ENCODE measurements around the gene PPFIA2.
"Not testable (repeated sequence)": the region's sequence is repeated elsewhere in the genome, so short reads cannot be mapped to it uniquely, and the experiment has no call there.

PPFIA2 gene

GRCh38 chr12:81261508-81262207 lies 497.5 kb downstream of the PPFIA2 start:
- DNase-seq (ENCODE audit: low read depth in 2 of 2), result no peak

- DNase-seq (ENCODE audit: low read depth in 2 of 2), result no peak
These were observed 499.8 kb downstream of the PPFIA2 start for GRCh38 chr12:81259360-81259759.

GRCh38 chr12:81257947-81258551 lies 501.1 kb downstream of the PPFIA2 start:
- no peak for DNase-seq (ENCODE audit: low read depth in 2 of 2)

GRCh38 chr12:81255947-81256346 lies 503.2 kb downstream of the PPFIA2 start:
- DNase-seq (ENCODE audit: low read depth in 2 of 2), result no peak

- DNase-seq (ENCODE audit: low read depth in 2 of 2), result no peak
These were observed 503.7 kb downstream of the PPFIA2 start for GRCh38 chr12:81255456-81255855.

GRCh38 chr12:81253360-81253759 lies 505.8 kb downstream of the PPFIA2 start:
- DNase-seq (ENCODE audit: low read depth in 2 of 2), result no peak

GRCh38 chr12:81252228-81252627 lies 506.9 kb downstream of the PPFIA2 start:
- DNase-seq (ENCODE audit: low read depth in 2 of 2), result no peak

GRCh38 chr12:81249976-81250375 lies 509.2 kb downstream of the PPFIA2 start:
- no peak for DNase-seq (ENCODE audit: low read depth in 2 of 2)

- no peak for DNase-seq (ENCODE audit: low read depth in 2 of 2)
These were observed 513.1 kb downstream of the PPFIA2 start for GRCh38 chr12:81245907-81246570.

GRCh38 chr12:81245458-81245857 lies 513.7 kb downstream of the PPFIA2 start:
- DNase-seq (ENCODE audit: low read depth in 2 of 2), result no peak

GRCh38 chr12:81231574-81232368 lies 527.4 kb downstream of the PPFIA2 start:
- DNase-seq (ENCODE audit: low read depth in 2 of 2), result no peak

- DNase-seq (ENCODE audit: low read depth in 2 of 2), result no peak
These were observed 529.4 kb downstream of the PPFIA2 start for GRCh38 chr12:81229759-81230158.

- no peak for DNase-seq (ENCODE audit: low read depth in 2 of 2)
These were observed 534.5 kb downstream of the PPFIA2 start for GRCh38 chr12:81224626-81225025.

GRCh38 chr12:81222846-81223592 lies 536.1 kb downstream of the PPFIA2 start:
- no peak for DNase-seq (ENCODE audit: low read depth in 2 of 2)

- DNase-seq (ENCODE audit: low read depth in 2 of 2), result no peak
These were observed 537.5 kb downstream of the PPFIA2 start for GRCh38 chr12:81221681-81222080.

- DNase-seq (ENCODE audit: low read depth in 2 of 2), result no peak
These were observed 542.4 kb downstream of the PPFIA2 start for GRCh38 chr12:81216739-81217138.

GRCh38 chr12:81212996-81213696 lies 546.0 kb downstream of the PPFIA2 start:
- DNase-seq (ENCODE audit: low read depth in 2 of 2), result no peak

- DNase-seq (ENCODE audit: low read depth in 2 of 2), result no peak
These were observed 547.8 kb downstream of the PPFIA2 start for GRCh38 chr12:81211306-81211705.

GRCh38 chr12:81209772-81210225 lies 549.4 kb downstream of the PPFIA2 start:
- DNase-seq (ENCODE audit: low read depth in 2 of 2), result not testable (repeated sequence)

GRCh38 chr12:81209012-81209411 lies 550.1 kb downstream of the PPFIA2 start:
- no peak for DNase-seq (ENCODE audit: low read depth in 2 of 2)

Data from activated CD4-positive, alpha-beta T cell treated with anti-CD3 and anti-CD28 coated beads for 24 hours (primary cell).